ENCODE data around the gene ZSCAN18.

DNA sequence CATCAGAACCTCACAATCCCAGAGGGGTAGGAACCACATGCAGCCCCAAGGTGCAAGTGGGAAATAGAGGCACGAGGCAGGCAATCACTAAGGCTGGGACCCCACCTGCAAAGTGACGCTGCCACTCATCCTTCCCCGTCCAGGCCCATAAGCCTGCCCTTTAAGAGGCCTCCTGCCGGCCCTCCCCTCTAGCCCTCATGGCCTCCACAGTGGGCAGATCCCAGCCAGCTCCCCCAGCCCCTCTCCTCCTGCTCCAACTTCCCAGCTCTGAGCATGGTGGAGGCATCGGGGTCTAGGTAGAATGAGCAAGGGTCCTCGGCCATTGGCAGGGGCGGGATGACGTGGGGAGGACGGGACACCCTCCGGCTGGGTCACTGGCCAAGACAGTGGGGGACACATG lies 2.7 kb downstream of the ZSCAN18 start:
- TF ChIP-seq POLR2AphosphoS5 (IDR thresholded peaks at IDR 0.05) (no peak), POLR2A (IDR thresholded peaks at IDR 0.05) (no peak)
- TF ChIP-seq, protein P1, sequence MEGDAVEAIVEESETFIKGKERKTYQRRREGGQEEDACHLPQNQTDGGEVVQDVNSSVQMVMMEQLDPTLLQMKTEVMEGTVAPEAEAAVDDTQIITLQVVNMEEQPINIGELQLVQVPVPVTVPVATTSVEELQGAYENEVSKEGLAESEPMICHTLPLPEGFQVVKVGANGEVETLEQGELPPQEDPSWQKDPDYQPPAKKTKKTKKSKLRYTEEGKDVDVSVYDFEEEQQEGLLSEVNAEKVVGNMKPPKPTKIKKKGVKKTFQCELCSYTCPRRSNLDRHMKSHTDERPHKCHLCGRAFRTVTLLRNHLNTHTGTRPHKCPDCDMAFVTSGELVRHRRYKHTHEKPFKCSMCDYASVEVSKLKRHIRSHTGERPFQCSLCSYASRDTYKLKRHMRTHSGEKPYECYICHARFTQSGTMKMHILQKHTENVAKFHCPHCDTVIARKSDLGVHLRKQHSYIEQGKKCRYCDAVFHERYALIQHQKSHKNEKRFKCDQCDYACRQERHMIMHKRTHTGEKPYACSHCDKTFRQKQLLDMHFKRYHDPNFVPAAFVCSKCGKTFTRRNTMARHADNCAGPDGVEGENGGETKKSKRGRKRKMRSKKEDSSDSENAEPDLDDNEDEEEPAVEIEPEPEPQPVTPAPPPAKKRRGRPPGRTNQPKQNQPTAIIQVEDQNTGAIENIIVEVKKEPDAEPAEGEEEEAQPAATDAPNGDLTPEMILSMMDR (IDR thresholded peaks at IDR 0.05) = no peak
